Ovary (tissue), 9 donors: ENCODE data around the gene TSSC4. TPM values are rescaled to one million over a fixed set of nuclear protein-coding genes. Genes with fewer than 3 reads are reported as not detected.

ENCODE experiments used
- DNase-seq, 5 donors: peaks; one replicate each; pipeline ENCODE4 v3.0.0-alpha.2; 2019 to 2020
- H3K27ac ChIP-seq, 2 donors: fragments of 200-600 bp; one replicate each; pipeline versions ENCODE4 v1.5.1 to v1.8.0; 2019 to 2022
- H3K27me3 ChIP-seq: fragments of 200-600 bp; one replicate; pipeline ENCODE4 v1.8.0; 2022
- H3K36me3 ChIP-seq: fragments of 200-600 bp; sonication (generic); one replicate; pipeline ENCODE4 v1.5.1; 2019
- H3K4me1 ChIP-seq: one replicate; pipeline ENCODE4 v1.8.1; 2013; ENCODE audit warnings: mild to moderate bottlenecking, moderate library complexity; ENCODE audit not compliant: insufficient read depth
- H3K4me3 ChIP-seq: fragments of 200-600 bp; sonication (generic); one replicate; pipeline ENCODE4 v1.5.1; 2017
- H3K9me3 ChIP-seq, 2 donors: fragments of 200-600 bp in 1 of 2; sonication (generic) in 1 of 2; one replicate each; pipeline versions ENCODE4 v1.5.1 to v1.8.1; 2013 to 2019; ENCODE audit warnings: mild to moderate bottlenecking in 1 of 2, moderate library complexity in 1 of 2
- EP300 ChIP-seq: sonication (generic); formaldehyde crosslinking; IDR thresholded peaks from one replicate; pipeline ENCODE4 v1.6.1; 2017; ENCODE audit warnings: antibody characterized with exemption
- POLR2A ChIP-seq: fragments of 450-650 bp; IDR thresholded peaks from one replicate; pipeline ENCODE4 v1.6.1; 2017; ENCODE audit warnings: antibody characterized with exemption, mild to moderate bottlenecking, moderate library complexity
- WGBS, 3 donors: extraction: QIAGEN DNeasy Blood & Tissue Kit in 1 of 3; methylation state at CpG; one replicate each; pipeline versions ENCODE4 v1.1.5 to v1.1.7; 2013 to 2017; 5-methylcytosine and 5-hydroxymethylcytosine counted together
- intact Hi-C, 4 donors: fragments of 100-400 bp; cut with DNase I; formaldehyde crosslinking; loops; one replicate each; pipeline versions ENCODE4 v1.11.0 to v1.15.1; 2022 to 2023
- polyA plus RNA-seq, 2 donors: library from polyadenylated mRNA; stranded (reverse); fragments of 200-250 nt in 1 of 2; fragments of 350-450 nt in 1 of 2; fragmentation: Illumina TruSeq in 1 of 2; extraction: RNeasy Lipid Tissue Mini Kit (QIAGEN cat#74804) in 1 of 2; gene quantifications; one replicate each; pipeline ENCODE4 v1.2.3, GENCODE V29; 2013 to 2014
- small RNA-seq: library from RNA; depleted of rRNA; stranded (forward); fragments of <200 nt; gene quantifications from one replicate; pipeline ENCODE3, GENCODE V24; 2016
- total RNA-seq, 7 donors: library from RNA; depleted of rRNA in 2 of 7; stranded (reverse); fragments of >200 nt in 2 of 7; fragmentation: NEBNext Ultra II Directional in 3 of 7; extraction: Animal tissue kit (Norgen Biotek cat#: 25700) in 3 of 7; gene quantifications; one replicate each; pipeline versions ENCODE4 v1.1.0 to v1.2.4, GENCODE V29; 2016 to 2023
- TF ChIP-seq, protein P1 (sequence below), 3 donors: fragments of 450-650 bp in 2 of 3; fragments of 200-600 bp in 1 of 3; IDR thresholded peaks; one replicate each; pipeline versions ENCODE4 v1.5.1 to v1.8.0; 2016 to 2022; ENCODE audit warnings: antibody characterized with exemption in 3 of 3, mild to moderate bottlenecking in 1 of 3
- donor health status: DM: no; HTN: no; CAD: no; lungs with moderate emphysema.
- donor health status: DM: no; HTN: no; CAD: no.
- donor health status: Bipolar disorder and iron deficiency.
- donor health status: DM: yes; HTN: yes; CAD: no.
- donor health status: DM: no; HTN: no; CAD: no.
- donor health status: DM: yes; HTN: yes; CAD: no.

The TSSC4 gene
- total and polyA plus RNA-seq, 9 donors: 1.3 to 73.4 (median 41.7) TPM

- Histone ChIP-seq H3K4me3 (no peak overlapping the region), H3K4me1 (no peaks in the 10 kb centered on the region), H3K9me3 (no peaks in the 10 kb centered on the region), H3K27me3 (no peaks in the 10 kb centered on the region), H3K27ac (no peak overlapping the region), H3K36me3 (no peaks in the 10 kb centered on the region)
- 89 to 95% (median 92%) methylated on average over 5 of the region's 5 CpGs for WGBS, 3 donors
- TF ChIP-seq EP300 (no peak), POLR2A (no peak)
- TF ChIP-seq, protein P1, sequence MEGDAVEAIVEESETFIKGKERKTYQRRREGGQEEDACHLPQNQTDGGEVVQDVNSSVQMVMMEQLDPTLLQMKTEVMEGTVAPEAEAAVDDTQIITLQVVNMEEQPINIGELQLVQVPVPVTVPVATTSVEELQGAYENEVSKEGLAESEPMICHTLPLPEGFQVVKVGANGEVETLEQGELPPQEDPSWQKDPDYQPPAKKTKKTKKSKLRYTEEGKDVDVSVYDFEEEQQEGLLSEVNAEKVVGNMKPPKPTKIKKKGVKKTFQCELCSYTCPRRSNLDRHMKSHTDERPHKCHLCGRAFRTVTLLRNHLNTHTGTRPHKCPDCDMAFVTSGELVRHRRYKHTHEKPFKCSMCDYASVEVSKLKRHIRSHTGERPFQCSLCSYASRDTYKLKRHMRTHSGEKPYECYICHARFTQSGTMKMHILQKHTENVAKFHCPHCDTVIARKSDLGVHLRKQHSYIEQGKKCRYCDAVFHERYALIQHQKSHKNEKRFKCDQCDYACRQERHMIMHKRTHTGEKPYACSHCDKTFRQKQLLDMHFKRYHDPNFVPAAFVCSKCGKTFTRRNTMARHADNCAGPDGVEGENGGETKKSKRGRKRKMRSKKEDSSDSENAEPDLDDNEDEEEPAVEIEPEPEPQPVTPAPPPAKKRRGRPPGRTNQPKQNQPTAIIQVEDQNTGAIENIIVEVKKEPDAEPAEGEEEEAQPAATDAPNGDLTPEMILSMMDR (IDR thresholded peaks at IDR 0.05): no peak
- intact Hi-C loops: no loop called here
- no peak for DNase-seq
Measured at GRCh38 chr11:2453436-2453835, 52.9 kb downstream of the TSSC4 start.

Small RNAs within 50 kb of the gene (small RNA-seq; reads per million reads assigned to genes)
- not detected for gene RF00019

Other genes starting within 250 kb of the TSSC4 start
- 1 to 10 TPM in 1 of 7 donors, under 1 TPM in 1, not detected in 5; 0.89 to 1.4 TPM for gene INS, start 239.5 kb upstream of the TSSC4 start, total RNA-seq
- not detected for gene INS, start 239.5 kb upstream of the TSSC4 start, polyA plus RNA-seq
- 1 to 10 TPM in 3 of 7 donors, under 1 TPM in 3, not detected in 1; 0.12 to 4.1 (median 0.99) TPM for gene TH, start 228.9 kb upstream of the TSSC4 start, total RNA-seq
- under 1 TPM in 1 of 2 donors, not detected in 1; 0.54 TPM for gene TH, start 228.9 kb upstream of the TSSC4 start, polyA plus RNA-seq
- 1 to 10 TPM in 1 of 7 donors, under 1 TPM in 6; 0.18 to 1.3 (median 0.25) TPM for gene ASCL2, start 130.2 kb upstream of the TSSC4 start, total RNA-seq
- gene ASCL2, start 130.2 kb upstream of the TSSC4 start, polyA plus RNA-seq: under 1 TPM; 0.10 to 0.12 TPM
- under 1 TPM in 5 of 7 donors, not detected in 2; 0.12 to 0.75 (median 0.31) TPM for gene C11orf21, start 98.8 kb upstream of the TSSC4 start, total RNA-seq
- under 1 TPM; 0.35 to 0.65 TPM for gene C11orf21, start 98.8 kb upstream of the TSSC4 start, polyA plus RNA-seq
- gene TSPAN32, start 98.7 kb upstream of the TSSC4 start, total RNA-seq: 1 to 10 TPM in 3 of 7 donors, under 1 TPM in 3, not detected in 1; 0.63 to 3.9 (median 1.3) TPM
- gene TSPAN32, start 98.7 kb upstream of the TSSC4 start, polyA plus RNA-seq: 1 to 10 TPM in 1 of 2 donors, not detected in 1; 1.3 TPM
- gene CD81, start 23.4 kb upstream of the TSSC4 start, total RNA-seq: 100 to 1,000 TPM; 206 to 723 (median 541) TPM
- 100 to 1,000 TPM; 365 to 661 TPM for gene CD81, start 23.4 kb upstream of the TSSC4 start, polyA plus RNA-seq
- gene TRPM5, start 43.8 kb downstream of the TSSC4 start, total RNA-seq: under 1 TPM in 2 of 7 donors, not detected in 5; 0.08 to 0.11 TPM
- gene TRPM5, start 43.8 kb downstream of the TSSC4 start, polyA plus RNA-seq: under 1 TPM in 1 of 2 donors, not detected in 1; 0.05 TPM
- gene KCNQ1, start 44.3 kb downstream of the TSSC4 start, total RNA-seq: 1 to 10 TPM; 1.4 to 9.7 (median 3.8) TPM
- gene KCNQ1, start 44.3 kb downstream of the TSSC4 start, polyA plus RNA-seq: 10 to 100 TPM in 1 of 2 donors, 1 to 10 TPM in 1; 2.5 to 17.2 TPM